HEK293 (cell line): ENCODE data around the gene PYHIN1.
"Not testable (repeated sequence)": the region's sequence is repeated elsewhere in the genome, so short reads cannot be mapped to it uniquely, and the experiment has no call there.

Experiments
- CTCF ChIA-PET: fragments of 350-600 bp; formaldehyde crosslinking; extraction: SDS; loops from one replicate; lab custom pipeline; 2021; ENCODE audit warnings: antibody characterized with exemption; lab: Yijun Ruan, JAX
- POLR2A ChIA-PET: fragments of 300-600 bp; formaldehyde crosslinking; extraction: SDS; loops from one replicate; lab custom pipeline; 2020; ENCODE audit warnings: antibody characterized with exemption, inconsistent platforms; lab: Yijun Ruan, JAX
- H3K27ac ChIP-seq: fragments of 200-500 bp; sonication (Bioruptor generic); 2 replicates; pipeline ENCODE4 v1.5.1; 2014; ENCODE audit warnings: low read depth, low read length, control low read depth, inconsistent platforms; ENCODE audit errors: extremely low read depth
- H3K36me3 ChIP-seq, 2 experiments: fragments of 200-500 bp in 1 of 2; sonication (Bioruptor generic) in 1 of 2; 1 replicate in 1 of 2; 2 replicates in 1 of 2; pipeline ENCODE4 v1.5.1; 2014 to 2017; ENCODE audit warnings: inconsistent platforms in 2 of 2, low read length in 2 of 2; ENCODE audit not compliant: control insufficient read depth in 2 of 2, insufficient read depth in 1 of 2
- H3K4me1 ChIP-seq: fragments of 200-500 bp; sonication (Bioruptor generic); 2 replicates; pipeline ENCODE4 v1.5.1; 2014; ENCODE audit warnings: mild to moderate bottlenecking, low read length, inconsistent platforms; ENCODE audit not compliant: control insufficient read depth, insufficient read depth
- H3K4me3 ChIP-seq: 2 replicates; pipeline ENCODE4 v1.5.1; 2011; ENCODE audit warnings: low read depth, mild to moderate bottlenecking, control low read depth, low read length, moderate library complexity
- H3K9me3 ChIP-seq: fragments of 200-500 bp; sonication (Bioruptor generic); 2 replicates; pipeline ENCODE4 v1.5.1; 2014; ENCODE audit warnings: low read depth, low read length, inconsistent platforms; ENCODE audit not compliant: control insufficient read depth, insufficient read depth
- BCL6B ChIP-seq: fragments of 450-650 bp; formaldehyde crosslinking; IDR thresholded peaks from 2 replicates; pipeline ENCODE4 v1.5.1; 2017; ENCODE audit warnings: missing biosample characterization, missing genetic modification characterization
- HOXA7 ChIP-seq: sonication (generic); formaldehyde crosslinking; IDR thresholded peaks from 2 replicates; pipeline ENCODE4 v1.8.1; 2022; ENCODE audit warnings: missing genetic modification reagents, borderline replicate concordance
- KLF17 ChIP-seq: fragments of 450-650 bp; formaldehyde crosslinking; IDR thresholded peaks from 2 replicates; pipeline ENCODE4 v1.5.1; 2016; ENCODE audit warnings: missing biosample characterization, missing genetic modification characterization
- MEIS1 ChIP-seq: sonication (generic); formaldehyde crosslinking; IDR thresholded peaks from 2 replicates; pipeline ENCODE4 v1.8.1; 2022; ENCODE audit warnings: missing genetic modification reagents, mild to moderate bottlenecking, borderline replicate concordance
- PRDM10 ChIP-seq: fragments of 450-650 bp; formaldehyde crosslinking; IDR thresholded peaks from 2 replicates; pipeline ENCODE4 v1.5.1; 2016; ENCODE audit warnings: missing biosample characterization, missing genetic modification characterization
- PRDM6 ChIP-seq: fragments of 450-650 bp; formaldehyde crosslinking; IDR thresholded peaks from 2 replicates; pipeline ENCODE4 v1.5.1; 2017; ENCODE audit warnings: missing biosample characterization, missing genetic modification characterization
- SCRT2 ChIP-seq: fragments of 450-650 bp; formaldehyde crosslinking; IDR thresholded peaks from 2 replicates; pipeline ENCODE4 v1.5.1; 2016; ENCODE audit warnings: missing biosample characterization, missing genetic modification characterization
- TCF7L2 ChIP-seq: IDR thresholded peaks from 2 replicates; pipeline ENCODE4 v1.6.1; 2011; ENCODE audit warnings: low read depth, mild to moderate bottlenecking, inconsistent platforms, low read length, moderate library complexity, borderline replicate concordance
- TRIM28 ChIP-seq: IDR thresholded peaks from 2 replicates; pipeline ENCODE4 v1.6.1; 2011; ENCODE audit warnings: low read length, control low read depth, borderline replicate concordance
- YY1 ChIP-seq: fragments of 450-650 bp; formaldehyde crosslinking; IDR thresholded peaks from 2 replicates; pipeline ENCODE4 v1.5.1; 2018; ENCODE audit warnings: missing biosample characterization, missing genetic modification characterization
- ZBTB26 ChIP-seq: fragments of 450-650 bp; formaldehyde crosslinking; optimal IDR thresholded peaks from 2 replicates; pipeline ENCODE3; 2016; ENCODE audit warnings: missing biosample characterization, mild to moderate bottlenecking, missing genetic modification characterization
- ZNF132 ChIP-seq: fragments of 450-650 bp; formaldehyde crosslinking; IDR thresholded peaks from 2 replicates; pipeline ENCODE4 v1.5.1; 2017; ENCODE audit warnings: missing biosample characterization, missing genetic modification characterization, borderline replicate concordance
- ZNF157 ChIP-seq: fragments of 450-650 bp; formaldehyde crosslinking; IDR thresholded peaks from 2 replicates; pipeline ENCODE4 v1.5.1; 2016; ENCODE audit warnings: missing biosample characterization, missing genetic modification characterization
- ZNF19 ChIP-seq: fragments of 450-650 bp; formaldehyde crosslinking; IDR thresholded peaks from 2 replicates; pipeline ENCODE4; 2016; ENCODE audit warnings: missing biosample characterization, missing genetic modification characterization, low read depth
- ZNF394 ChIP-seq: fragments of 450-650 bp; formaldehyde crosslinking; IDR thresholded peaks from 2 replicates; pipeline ENCODE4 v1.5.1; 2016; ENCODE audit warnings: missing biosample characterization, missing genetic modification characterization, mild to moderate bottlenecking, moderate library complexity, borderline replicate concordance
- ZNF548 ChIP-seq: fragments of 450-650 bp; formaldehyde crosslinking; IDR thresholded peaks from 2 replicates; pipeline ENCODE4 v1.5.1; 2016; ENCODE audit warnings: missing biosample characterization, missing genetic modification characterization
- ZNF596 ChIP-seq: fragments of 450-650 bp; IDR thresholded peaks from 2 replicates; pipeline ENCODE4 v1.5.0; 2018; ENCODE audit warnings: missing biosample characterization, mild to moderate bottlenecking, missing genetic modification characterization, moderate library complexity
- ZNF623 ChIP-seq: fragments of 450-650 bp; formaldehyde crosslinking; IDR thresholded peaks from 2 replicates; pipeline ENCODE4 v1.5.1; 2016; ENCODE audit warnings: missing biosample characterization, missing genetic modification characterization
- ZSCAN5A ChIP-seq: fragments of 450-650 bp; formaldehyde crosslinking; IDR thresholded peaks from 2 replicates; pipeline ENCODE4 v1.5.1; 2016; ENCODE audit warnings: missing biosample characterization, missing genetic modification characterization

The PYHIN1 gene

GRCh38 chr1:159005676-159006075, 74.3 kb downstream of the PYHIN1 start:
- no peak for TF ChIP-seq PRDM10 (tag by site-specific recombination)
- TF ChIP-seq ZNF19: no peak
- no peak for TF ChIP-seq SCRT2 (tag by site-specific recombination)
- TF ChIP-seq ZBTB26 (tag by site-specific recombination): no peak
- TF ChIP-seq HOXA7 (CRISPR knock-in tag): no peak
- TF ChIP-seq TRIM28: 0 out of 2 replicates have a peak, but pooled peaks have one; percentile 41
- no peak for TF ChIP-seq KLF17 (tag by site-specific recombination)
- TF ChIP-seq MEIS1 (CRISPR knock-in tag): no peak
- Histone ChIP-seq H3K36me3 (no peaks in the 10 kb centered on the region), H3K4me3 (no peak overlapping the region), H3K27ac (peak overlapping the region; percentile 92), H3K9me3 (no peaks in the 10 kb centered on the region), H3K4me1 (peaks cover 11% of the 10 kb centered on the region)
- POLR2A ChIA-PET: no interaction called here
- CTCF ChIA-PET: no interaction called here

GRCh38 chr1:159006210-159006807, 75.0 kb downstream of the PYHIN1 start:
- POLR2A ChIA-PET, H3K4me3 ChIP-seq, H3K4me1 ChIP-seq, H3K36me3 ChIP-seq, H3K9me3 ChIP-seq, CTCF ChIA-PET: not testable (repeated sequence)
- peak; percentile 95 for TF ChIP-seq TCF7L2
- 0 out of 2 replicates have a peak, but pooled peaks have one; percentile 64 for TF ChIP-seq TRIM28
- peak overlapping the region; percentile 92 for H3K27ac ChIP-seq

GRCh38 chr1:159007726-159008125, 76.4 kb downstream of the PYHIN1 start:
- Histone ChIP-seq H3K9me3 (no peaks in the 10 kb centered on the region), H3K4me1 (peaks cover 9% of the 10 kb centered on the region), H3K27ac (no peak overlapping the region), H3K4me3 (no peak overlapping the region), H3K36me3 (no peaks in the 10 kb centered on the region)
- POLR2A ChIA-PET: no interaction called here
- CTCF ChIA-PET: interaction anchor here (0.8 kb wide), 1 partner anchor 9 kb away, joined by 5 read pairs; no protein-coding TSS in a partner anchor
- no peak for TF ChIP-seq ZNF394 (tag by site-specific recombination)
- TF ChIP-seq ZNF596 (tag by site-specific recombination): no peak
- TF ChIP-seq ZNF623 (tag by site-specific recombination): no peak
- TF ChIP-seq YY1: no peak
- TF ChIP-seq BCL6B (tag by site-specific recombination): no peak
- TF ChIP-seq ZNF132 (tag by site-specific recombination): no peak
- TF ChIP-seq ZSCAN5A: no peak
- TF ChIP-seq ZNF157: no peak
- TF ChIP-seq ZNF548 (tag by site-specific recombination): no peak
- no peak for TF ChIP-seq PRDM6 (tag by site-specific recombination)
- TF ChIP-seq KLF17 (tag by site-specific recombination): no peak
